Kidney epithelial cell (primary cell): ENCODE results near the gene NLRP3. TPM values are rescaled to one million over a fixed set of nuclear protein-coding genes. Genes with fewer than 3 reads are reported as not detected.
"Not testable (repeated sequence)": the region's sequence is repeated elsewhere in the genome, so short reads cannot be mapped to it uniquely, and the experiment has no call there.

ENCODE experiments used
- DNase-seq: peaks from one replicate; pipeline ENCODE4 v3.0.0-alpha.2; 2010; ENCODE audit warnings: low read depth
- H3K27me3 ChIP-seq: 2 replicates; pipeline ENCODE4 v1.6.0; 2011; ENCODE audit warnings: low read length; ENCODE audit not compliant: control insufficient read depth, insufficient read depth
- H3K36me3 ChIP-seq: 2 replicates; pipeline ENCODE4 v1.5.1; 2011; ENCODE audit warnings: low read length; ENCODE audit not compliant: control insufficient read depth, insufficient read depth
- H3K4me3 ChIP-seq: 2 replicates; pipeline ENCODE4 v1.5.1; 2011; ENCODE audit warnings: low read depth, mild to moderate bottlenecking, control low read depth, low read length
- CTCF ChIP-seq: IDR thresholded peaks from 2 replicates; pipeline ENCODE4 v1.5.1; 2011; ENCODE audit warnings: mild to moderate bottlenecking, moderate library complexity, low read length, control low read depth, inconsistent platforms; ENCODE audit not compliant: insufficient read depth, poor library complexity, severe bottlenecking
- total RNA-seq: library from RNA; depleted of rRNA; stranded (reverse); fragments of >200 nt; gene quantifications from 2 replicates; pipeline ENCODE4 v1.2.3, GENCODE V29; 2015

The NLRP3 gene
- total RNA-seq, 1 donor from 2014 or later = 1.5 TPM

DNA sequence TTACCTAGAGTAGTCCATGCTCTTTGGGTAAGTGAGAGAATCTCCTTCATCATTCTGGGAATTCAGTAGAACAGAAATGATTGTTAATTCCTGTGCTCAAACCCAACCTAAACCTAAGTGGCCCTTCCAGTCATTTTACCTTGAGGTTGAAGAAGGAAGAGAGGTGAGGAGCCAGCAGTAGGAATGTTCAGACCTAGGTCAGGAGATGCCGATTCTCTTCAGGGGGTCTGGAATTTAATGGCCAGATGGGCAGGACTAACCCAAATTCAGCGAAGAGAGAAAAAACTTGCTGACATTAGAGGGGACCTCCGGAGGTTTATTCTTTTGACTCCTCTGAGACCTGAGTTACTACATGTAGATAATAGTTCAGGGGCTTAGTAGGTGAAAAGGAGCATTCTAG, 58.4 kb downstream of the NLRP3 start:
- H3K36me3 ChIP-seq = no peaks in the 10 kb centered on the region
- no peaks in the 10 kb centered on the region for H3K27me3 ChIP-seq
- no peak for DNase-seq
- no peak for TF ChIP-seq CTCF
- no peak overlapping the region for H3K4me3 ChIP-seq

- Histone ChIP-seq H3K27me3 (no peaks in the 10 kb centered on the region), H3K36me3 (no peaks in the 10 kb centered on the region), H3K4me3 (no peak overlapping the region)
- TF ChIP-seq CTCF = no peak
- DNase-seq = no peak
These were observed 59.8 kb downstream of the NLRP3 start for GRCh38 chr1:247475793-247476192.

DNA sequence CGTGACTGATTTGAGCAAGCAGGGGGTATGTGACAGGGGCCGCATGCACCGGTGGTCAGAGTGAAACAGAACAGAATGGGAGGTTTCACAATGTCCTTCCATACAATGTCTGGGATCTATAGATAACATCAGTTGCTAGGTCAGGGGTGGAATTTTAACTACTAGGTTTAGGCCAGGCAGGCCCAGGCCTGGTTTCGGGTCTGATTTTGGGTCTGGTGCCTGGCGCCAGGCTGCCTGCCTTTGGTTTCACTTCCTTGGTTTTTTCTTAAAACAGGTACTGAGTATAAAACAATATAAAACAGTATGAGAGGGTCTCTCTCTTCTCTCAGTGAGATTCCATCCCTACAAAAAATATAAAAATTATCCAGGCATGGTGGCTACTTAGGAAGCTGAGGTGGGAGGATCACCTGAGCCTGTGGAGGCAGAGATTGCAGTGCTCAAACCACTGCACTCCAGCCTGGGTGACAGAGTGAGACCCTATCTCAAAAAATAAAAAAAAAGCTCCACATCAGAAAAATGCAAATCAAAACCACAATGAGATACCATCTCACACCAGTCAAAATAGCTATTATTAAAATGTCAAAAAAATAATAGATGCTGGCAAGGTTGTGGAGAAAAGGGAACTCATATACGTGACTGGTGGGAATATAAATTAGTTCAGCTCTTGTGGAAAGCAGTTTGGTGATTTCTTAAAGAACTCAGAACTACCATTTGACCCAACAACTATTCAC, 60.5 kb downstream of the NLRP3 start:
- H3K36me3 ChIP-seq, H3K4me3 ChIP-seq, H3K27me3 ChIP-seq, DNase-seq: not testable (repeated sequence)

DNA sequence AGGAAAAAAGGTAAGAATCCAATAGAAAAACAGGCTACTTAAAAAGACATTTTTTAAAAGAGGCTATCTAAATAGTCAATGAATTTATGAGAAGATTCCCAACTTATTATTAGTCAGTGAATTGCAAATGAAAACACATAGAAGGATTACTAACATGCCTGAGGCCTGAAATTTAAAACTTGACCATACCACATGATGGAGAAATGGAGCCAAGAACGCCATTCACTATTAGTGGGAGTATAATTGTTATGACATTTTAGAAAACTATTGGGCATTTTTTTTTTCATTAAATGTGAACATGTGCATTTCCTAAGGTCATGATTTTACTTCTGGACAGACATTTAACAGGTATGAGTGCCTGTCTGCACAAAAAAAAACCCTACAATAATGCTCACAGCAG, 66.8 kb downstream of the NLRP3 start:
- TF ChIP-seq CTCF = no peak
- H3K4me3 ChIP-seq = no peak overlapping the region
- no peak for DNase-seq
- H3K27me3 ChIP-seq = no peaks in the 10 kb centered on the region
- H3K36me3 ChIP-seq = no peaks in the 10 kb centered on the region

- DNase-seq = peak; percentile 7
- peak; percentile 35 for TF ChIP-seq CTCF
These were observed 71.1 kb downstream of the NLRP3 start for GRCh38 chr1:247487057-247487456.

GRCh38 chr1:247491328-247491727, 75.4 kb downstream of the NLRP3 start:
- no peaks in the 10 kb centered on the region for H3K36me3 ChIP-seq
- DNase-seq = no peak
- H3K4me3 ChIP-seq = no peak overlapping the region
- H3K27me3 ChIP-seq = no peaks in the 10 kb centered on the region
- TF ChIP-seq CTCF = no peak

More at GRCh38 chr1:247487057-247487456, 71.1 kb downstream of the NLRP3 start:
- Histone ChIP-seq H3K4me3 (no peak overlapping the region), H3K27me3 (no peaks in the 10 kb centered on the region), H3K36me3 (no peaks in the 10 kb centered on the region)
